HG03442 (cell line): ENCODE measurements around the gene MASTL.
"Not testable (repeated sequence)": the region's sequence is repeated elsewhere in the genome, so short reads cannot be mapped to it uniquely, and the experiment has no call there.

ENCODE experiments used
- ATAC-seq: cut with Tn5 transposase; IDR thresholded peaks from one replicate; pipeline ENCODE4 v1.9.1; 2021; ENCODE audit warnings: mild to moderate bottlenecking, moderate library complexity; ENCODE audit not compliant: unreplicated experiment

Gene MASTL

GRCh38 chr10:27155066-27155754 is at the start of gene MASTL:
Gene MASTL (plus strand): TSS chr10:27155352. CDS start chr10:27155427, 75 bp downstream.
- ATAC-seq, result peak; percentile 78

- ATAC-seq, result no peak
Measured at GRCh38 chr10:27108165-27108564, 47.0 kb upstream of the MASTL start.

DNA sequence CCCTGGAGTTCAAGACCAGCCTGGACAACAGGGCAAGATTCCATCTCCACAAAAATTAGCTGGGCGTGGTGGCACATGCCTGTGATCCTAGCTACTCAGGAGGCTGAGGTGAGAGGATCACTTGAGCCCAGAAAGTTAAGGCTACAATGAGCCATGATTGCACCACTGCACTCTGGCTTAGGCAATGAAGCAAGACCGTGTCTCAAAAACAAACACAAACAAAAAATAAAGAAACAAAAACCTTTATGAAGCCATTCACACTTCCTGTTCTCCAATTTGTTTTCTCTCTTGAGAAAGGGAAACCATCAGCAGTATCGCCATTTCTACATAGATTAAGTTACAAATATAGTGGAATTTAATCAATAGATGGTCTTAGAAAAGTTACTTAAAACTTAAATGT is 20.8 kb upstream of the MASTL start:
- ATAC-seq, result no peak

- ATAC-seq, result no peak
Measured at GRCh38 chr10:27138277-27138676, 16.9 kb upstream of the MASTL start.

- no peak for ATAC-seq
Measured at GRCh38 chr10:27143686-27144085, 11.5 kb upstream of the MASTL start.

GRCh38 chr10:27145937-27146336 is 9.2 kb upstream of the MASTL start:
- no peak for ATAC-seq

DNA sequence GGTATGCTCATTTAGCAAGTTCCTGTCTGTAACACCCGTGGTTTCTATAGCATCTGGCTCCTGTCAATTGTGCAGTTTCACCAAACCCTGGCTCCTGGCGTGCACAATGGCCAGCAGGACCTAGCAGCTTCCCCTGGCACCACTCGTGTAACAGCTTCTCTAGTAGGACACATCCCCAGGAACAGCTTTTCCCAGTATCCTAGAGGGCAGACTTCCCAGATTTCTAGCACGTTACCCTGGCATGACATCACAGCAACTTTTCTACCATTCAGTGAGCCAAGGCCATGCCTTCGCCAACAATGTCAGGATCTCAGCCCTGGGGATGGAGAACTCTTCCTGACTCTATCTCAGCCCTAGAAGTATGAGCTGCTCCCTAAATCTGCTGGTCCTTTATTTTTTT is 7.5 kb upstream of the MASTL start:
- no peak for ATAC-seq

GRCh38 chr10:27150261-27150660 is 4.9 kb upstream of the MASTL start:
- ATAC-seq, result no peak

DNA sequence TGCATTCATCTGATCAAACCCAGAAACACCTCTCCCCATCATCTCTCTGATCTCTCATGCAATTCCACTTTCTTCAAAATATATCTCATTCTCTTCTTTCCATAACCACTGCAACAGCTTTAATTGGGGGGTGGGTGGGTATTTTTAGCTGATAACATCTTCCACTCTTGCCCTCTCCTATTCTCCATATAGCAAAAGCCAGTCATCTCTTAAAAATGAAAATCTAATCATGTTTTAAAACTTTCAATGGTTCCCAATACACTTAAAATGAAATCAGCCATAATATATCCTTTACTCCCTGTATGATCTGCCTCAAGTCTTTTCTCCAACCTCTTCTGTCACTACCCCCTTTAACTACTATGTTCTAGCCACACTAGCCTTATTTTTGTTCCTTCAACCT is 2.5 kb upstream of the MASTL start:
- no peak for ATAC-seq

GRCh38 chr10:27153329-27153728 is 1.8 kb upstream of the MASTL start:
- no peak for ATAC-seq

DNA sequence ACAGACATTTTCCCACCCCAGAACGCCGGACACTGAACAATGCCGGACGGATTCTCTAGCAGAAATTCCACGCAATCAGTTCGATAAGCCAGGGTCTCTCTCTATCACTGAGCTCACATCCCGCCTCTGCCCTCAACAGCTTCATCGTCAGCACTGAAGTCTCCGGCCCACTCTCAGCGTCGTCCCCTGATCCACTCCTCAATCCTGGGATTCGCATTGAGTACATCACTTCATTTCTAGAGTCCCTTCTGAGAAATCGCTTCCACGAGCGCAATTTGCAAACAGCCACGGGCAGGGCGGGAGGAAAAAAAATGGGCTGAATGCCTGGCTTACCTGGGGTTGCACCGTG is 1.3 kb upstream of the MASTL start:
- ATAC-seq, result peak; percentile 3

DNA sequence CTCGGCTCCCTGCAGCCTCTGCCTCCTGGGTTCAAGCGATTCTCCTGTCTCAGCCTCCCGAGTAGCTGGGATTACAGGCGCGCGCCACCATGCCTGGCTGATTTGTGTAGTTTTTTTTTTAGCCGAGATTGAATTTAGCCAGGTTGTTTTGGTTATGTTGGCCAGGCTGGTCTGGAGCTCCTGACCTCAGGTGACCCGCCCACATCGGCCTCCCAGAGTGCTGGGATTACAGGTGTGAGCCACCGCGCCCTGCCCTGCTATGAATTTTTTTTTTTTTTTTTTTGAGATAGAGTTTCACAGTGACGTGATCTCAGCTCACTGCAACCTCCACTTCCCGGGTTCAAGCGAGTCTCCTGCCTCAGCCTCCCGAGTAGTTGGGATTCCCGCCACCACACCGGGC is 1.4 kb downstream of the MASTL start:
- not testable (repeated sequence) for ATAC-seq

GRCh38 chr10:27157150-27157549 is 2.0 kb downstream of the MASTL start:
- no peak for ATAC-seq

DNA sequence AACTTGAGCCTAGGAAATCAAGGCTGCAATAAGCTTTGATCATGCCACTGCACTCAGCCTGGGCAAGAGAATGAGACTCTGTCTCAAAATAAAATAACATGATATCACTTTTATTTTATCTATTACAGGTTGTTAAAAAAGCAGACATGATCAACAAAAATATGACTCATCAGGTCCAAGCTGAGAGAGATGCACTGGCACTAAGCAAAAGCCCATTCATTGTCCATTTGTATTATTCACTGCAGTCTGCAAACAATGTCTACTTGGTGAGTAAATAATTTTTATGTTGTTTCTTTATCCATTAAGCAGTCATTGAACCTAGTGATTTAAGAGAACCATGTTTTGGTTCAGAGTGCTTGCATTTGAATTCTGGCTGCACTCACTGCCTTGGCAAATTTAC is 3.3 kb downstream of the MASTL start:
- no peak for ATAC-seq

DNA sequence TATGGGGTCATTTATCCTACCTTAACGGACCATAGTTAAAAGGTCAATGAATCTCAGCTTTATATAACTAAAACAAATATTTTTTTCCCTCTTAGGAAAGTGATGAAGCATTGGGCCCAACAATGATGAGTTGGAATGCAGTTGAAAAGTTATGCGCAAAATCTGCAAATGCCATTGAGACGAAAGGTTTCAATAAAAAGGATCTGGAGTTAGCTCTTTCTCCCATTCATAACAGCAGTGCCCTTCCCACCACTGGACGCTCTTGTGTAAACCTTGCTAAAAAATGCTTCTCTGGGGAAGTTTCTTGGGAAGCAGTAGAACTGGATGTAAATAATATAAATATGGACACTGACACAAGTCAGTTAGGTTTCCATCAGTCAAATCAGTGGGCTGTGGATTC is 14.7 kb downstream of the MASTL start:
- no peak for ATAC-seq

GRCh38 chr10:27188259-27188658 is 33.1 kb downstream of the MASTL start:
- ATAC-seq, result no peak

DNA sequence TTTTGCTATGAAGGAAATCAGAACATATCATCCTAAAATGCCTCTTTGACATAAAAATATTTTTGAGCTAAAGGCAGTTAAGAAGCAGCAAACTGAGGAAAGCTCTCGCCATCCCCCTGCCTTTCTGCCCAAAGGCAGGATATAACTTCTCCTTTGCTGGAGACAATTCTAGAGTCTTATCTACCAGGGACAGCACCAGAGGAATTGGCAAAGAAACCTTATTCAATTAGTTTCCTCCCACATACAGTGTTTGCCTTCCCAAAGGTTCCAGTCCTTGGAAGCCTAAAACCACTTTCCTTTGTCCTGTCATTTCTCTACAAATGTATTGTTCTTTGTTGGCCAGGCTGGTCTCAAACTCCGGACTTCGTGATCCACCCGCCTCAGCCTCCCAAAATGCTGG is 33.7 kb downstream of the MASTL start:
- no peak for ATAC-seq

DNA sequence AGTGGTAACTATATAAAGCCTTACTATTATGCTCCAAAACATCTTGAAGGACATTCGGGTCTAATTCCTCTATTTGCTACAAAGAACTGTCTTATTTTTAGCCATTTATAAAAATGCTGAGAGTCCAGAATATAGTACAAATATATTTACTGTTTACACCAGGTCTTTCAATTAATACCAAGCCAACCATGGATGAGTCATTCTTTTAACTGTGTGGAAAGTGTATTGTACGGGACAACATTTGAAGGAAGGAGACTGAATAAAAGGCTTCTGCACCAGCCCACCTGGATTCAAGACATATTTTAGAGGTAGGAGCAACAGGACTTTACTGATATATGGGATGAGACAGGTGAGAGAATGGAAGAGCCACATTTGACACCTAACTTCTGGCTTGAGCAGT is 35.4 kb downstream of the MASTL start:
- no peak for ATAC-seq

- ATAC-seq, result no peak
Measured at GRCh38 chr10:27192284-27192683, 37.1 kb downstream of the MASTL start.

DNA sequence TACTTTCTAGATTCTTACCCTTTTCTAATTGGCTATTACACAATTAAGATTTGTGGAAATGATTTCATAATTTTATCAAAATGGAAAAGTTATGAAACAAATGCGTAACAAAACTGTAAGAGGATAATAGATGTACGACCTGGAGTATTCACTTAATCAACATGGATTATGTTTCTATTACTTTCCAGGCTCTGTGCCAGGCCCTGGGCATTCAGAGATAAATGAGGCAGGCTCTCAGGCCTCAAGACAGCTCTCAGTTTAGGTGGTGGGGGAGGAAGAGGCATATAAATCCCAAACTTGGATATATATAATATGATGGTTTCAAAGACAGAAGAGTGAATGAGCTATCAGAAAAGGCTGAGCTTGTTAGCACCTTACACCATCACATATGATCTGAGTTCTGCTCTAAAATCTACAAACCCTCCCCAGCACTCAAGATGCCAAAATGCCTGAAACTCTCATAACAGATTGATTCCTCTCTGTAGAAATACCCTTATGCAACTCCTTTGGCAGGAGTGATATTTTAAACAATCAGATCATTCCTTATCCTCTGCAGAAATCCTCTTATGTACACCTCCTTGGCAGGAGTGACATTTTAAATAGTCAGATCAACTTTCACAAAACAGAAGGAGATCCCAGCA is 42.9 kb downstream of the MASTL start:
- no peak for ATAC-seq

DNA sequence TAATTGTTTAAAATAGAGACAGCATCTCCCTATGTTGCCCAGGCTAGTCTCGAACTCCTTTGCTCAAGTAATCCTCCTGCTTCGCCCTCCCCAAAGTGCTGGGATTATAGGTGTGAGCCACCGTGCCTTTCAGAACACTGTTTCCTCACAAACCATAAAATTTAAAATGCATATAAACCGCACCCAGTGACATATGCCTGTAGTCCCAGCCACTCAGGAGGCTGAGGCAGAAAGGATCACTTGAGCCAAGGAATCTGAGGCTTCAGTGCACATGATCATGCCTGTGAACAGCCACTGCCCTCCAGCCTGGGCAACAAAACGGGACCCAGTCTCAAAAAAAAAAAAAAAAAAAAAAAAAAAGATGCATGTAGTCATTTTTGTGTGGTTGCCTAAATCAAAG is 48.7 kb downstream of the MASTL start:
- ATAC-seq, result no peak

DNA sequence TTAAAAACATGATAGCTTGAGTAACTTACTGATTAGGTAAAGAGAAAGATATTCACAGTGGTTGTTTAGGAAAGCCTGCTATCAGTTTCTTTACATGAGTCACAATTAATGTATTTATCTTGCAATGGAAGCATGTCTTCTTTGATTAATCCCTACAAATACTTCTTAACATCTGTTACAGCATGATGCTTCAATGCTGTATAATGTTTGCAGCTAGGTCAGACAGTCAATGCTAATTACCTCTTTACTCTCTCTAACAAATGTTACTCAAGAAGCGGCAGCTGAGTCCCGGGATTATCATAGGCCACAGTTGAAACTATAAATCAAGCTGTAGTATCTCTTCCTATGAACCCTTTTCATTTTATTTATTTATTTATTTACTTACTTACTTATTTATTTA is 52.2 kb downstream of the MASTL start:
- ATAC-seq, result no peak

DNA sequence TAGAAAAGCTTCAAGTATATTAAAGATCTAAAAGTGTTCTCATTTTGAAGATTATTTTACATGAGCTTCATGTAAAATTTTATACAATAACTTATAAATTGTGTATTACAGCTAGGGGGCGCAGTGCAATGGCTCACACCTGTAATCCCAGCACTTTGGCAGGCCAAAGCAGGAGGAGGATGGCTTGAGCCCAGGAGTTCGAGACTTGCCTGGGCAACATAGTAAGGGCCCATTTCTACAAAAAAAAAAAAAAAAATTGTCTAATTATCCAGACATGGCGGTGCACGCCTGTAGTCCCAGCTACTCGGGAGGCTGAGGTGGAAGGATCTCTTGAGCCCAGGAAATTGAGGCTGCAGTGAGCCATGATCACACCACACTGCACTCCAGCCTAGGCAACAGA is 68.8 kb downstream of the MASTL start:
- no peak for ATAC-seq
